ENCODE results near the gene KNSTRN. TPM values are rescaled to one million over a fixed set of nuclear protein-coding genes. Genes with fewer than 3 reads are reported as not detected.

Gene KNSTRN
- total RNA-seq, 1 donor from 2014 or later: 152 TPM

- Histone ChIP-seq H3K9ac (no peak overlapping the region), H3K4me3 (no peak overlapping the region), H3K27ac (no peak overlapping the region), H3K4me1 (peaks cover 1% of the 10 kb centered on the region), H3K4me2 (no peak overlapping the region), H2AFZ (replicated peaks) (no peak overlapping the region), H3K79me2 (ENCODE audit: low read depth) (no peaks in the 10 kb centered on the region), H4K20me1 (ENCODE audit: low read depth) (no peaks in the 10 kb centered on the region), H3K9me3 (ENCODE audit: low read depth) (no peaks in the 10 kb centered on the region), H3K36me3 (no peaks in the 10 kb centered on the region), H3F3A (ENCODE audit: low read depth) (no peaks in the 10 kb centered on the region), H3K27me3 (peaks cover 15% of the 10 kb centered on the region)
- Mint-ChIP-seq H3K4me1 (peaks cover 27% of the 10 kb centered on the region), H3K27ac (no peak overlapping the region), H3K27me3 (ENCODE audit: insufficient read depth, low read depth) (peaks cover 3% of the 10 kb centered on the region), H3K4me3 (no peak overlapping the region), H3K36me3 (no peaks in the 10 kb centered on the region), H3K9me3 (no peaks in the 10 kb centered on the region)
- TF ChIP-seq CTCF (IDR thresholded peaks at IDR 0.05) (no peak), EZH2 (IDR thresholded peaks at IDR 0.05) (no peak), EZH2phosphoT487 (IDR thresholded peaks at IDR 0.05) (no peak)
- DNase-seq (ENCODE audit: low spot score): no peak
Observed at GRCh38 chr15:40334941-40335795, 47.4 kb upstream of the KNSTRN start.

- H3K27me3 Mint-ChIP-seq (ENCODE audit: insufficient read depth, low read depth): peaks cover 3% of the 10 kb centered on the region
- no peaks in the 10 kb centered on the region for H4K20me1 ChIP-seq (ENCODE audit: low read depth)
- no peaks in the 10 kb centered on the region for H3K36me3 Mint-ChIP-seq
- TF ChIP-seq EZH2 (IDR thresholded peaks at IDR 0.05): no peak
- no peak for TF ChIP-seq EZH2phosphoT487 (IDR thresholded peaks at IDR 0.05)
- TF ChIP-seq CTCF (IDR thresholded peaks at IDR 0.05): no peak
- no peak for DNase-seq (ENCODE audit: low spot score)
- no peak overlapping the region for H3K4me3 Mint-ChIP-seq
- H3K4me1 ChIP-seq: peaks cover 11% of the 10 kb centered on the region
- H3F3A ChIP-seq (ENCODE audit: low read depth): no peaks in the 10 kb centered on the region
- no peak overlapping the region for H3K4me3 ChIP-seq
- no peaks in the 10 kb centered on the region for H3K36me3 ChIP-seq
- H3K4me1 Mint-ChIP-seq: peaks cover 24% of the 10 kb centered on the region
- peaks cover 8% of the 10 kb centered on the region for H3K27me3 ChIP-seq
- H2AFZ ChIP-seq (replicated peaks): no peak overlapping the region
- no peak overlapping the region for H3K27ac Mint-ChIP-seq
- H3K79me2 ChIP-seq (ENCODE audit: low read depth): no peaks in the 10 kb centered on the region
- H3K4me2 ChIP-seq: no peak overlapping the region
- no peak overlapping the region for H3K9ac ChIP-seq
- H3K9me3 ChIP-seq (ENCODE audit: low read depth): no peaks in the 10 kb centered on the region
- no peaks in the 10 kb centered on the region for H3K9me3 Mint-ChIP-seq
- no peak overlapping the region for H3K27ac ChIP-seq
Observed at GRCh38 chr15:40335938-40336743, 46.4 kb upstream of the KNSTRN start.

DNA sequence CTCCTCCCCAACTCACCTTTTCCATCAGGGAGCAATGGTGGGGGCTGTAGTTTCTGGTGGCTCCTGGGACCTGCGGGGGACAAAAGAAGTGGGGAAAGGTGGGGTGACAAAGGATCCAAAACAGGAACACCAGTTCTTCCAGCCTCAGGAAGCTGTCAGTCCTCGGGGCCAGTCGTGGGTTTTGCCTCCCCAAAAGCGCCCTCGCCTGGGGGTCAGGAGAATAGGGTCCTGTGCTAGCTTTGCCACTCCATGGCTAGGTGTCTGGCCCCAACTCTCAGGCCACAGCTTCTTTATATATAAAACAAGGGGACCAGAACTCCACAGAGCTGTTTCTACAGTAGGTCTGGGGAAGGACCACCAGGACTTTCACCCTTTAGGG, 45.8 kb upstream of the KNSTRN start:
- peak; percentile 60 for DNase-seq (ENCODE audit: low spot score)
- H3K27me3 Mint-ChIP-seq (ENCODE audit: insufficient read depth, low read depth): peaks cover 5% of the 10 kb centered on the region
- Histone ChIP-seq H3K27ac (no peak overlapping the region), H3F3A (ENCODE audit: low read depth) (no peaks in the 10 kb centered on the region), H4K20me1 (ENCODE audit: low read depth) (no peaks in the 10 kb centered on the region), H3K36me3 (no peaks in the 10 kb centered on the region), H3K27me3 (peaks cover 8% of the 10 kb centered on the region), H3K79me2 (ENCODE audit: low read depth) (no peaks in the 10 kb centered on the region), H3K9ac (no peak overlapping the region), H2AFZ (replicated peaks) (no peak overlapping the region), H3K4me1 (peaks cover 11% of the 10 kb centered on the region), H3K4me2 (no peak overlapping the region), H3K4me3 (no peak overlapping the region), H3K9me3 (ENCODE audit: low read depth) (no peaks in the 10 kb centered on the region)
- H3K4me1 Mint-ChIP-seq: peaks cover 26% of the 10 kb centered on the region
- H3K36me3 Mint-ChIP-seq: no peaks in the 10 kb centered on the region
- no peak for TF ChIP-seq EZH2phosphoT487 (IDR thresholded peaks at IDR 0.05)
- TF ChIP-seq CTCF (IDR thresholded peaks at IDR 0.05): peak; percentile 54
- H3K4me3 Mint-ChIP-seq: no peak overlapping the region
- no peaks in the 10 kb centered on the region for H3K9me3 Mint-ChIP-seq
- H3K27ac Mint-ChIP-seq: no peak overlapping the region
